Activated CD4-positive, alpha-beta T cell treated with anti-CD3 and anti-CD28 coated beads for 36 hours (primary cell): ENCODE results near the gene OR4M1. TPM values are rescaled to one million over a fixed set of nuclear protein-coding genes. Genes with fewer than 3 reads are reported as not detected.
"Not testable (repeated sequence)": the region's sequence is repeated elsewhere in the genome, so short reads cannot be mapped to it uniquely, and the experiment has no call there.

Experiments used
- ATAC-seq: fragments of 200-7000 bp; cut with Tn5 transposase; one replicate; pipeline ENCODE4 v1.10.0; 2021; ENCODE audit warnings: mild to moderate bottlenecking, moderate library complexity
- CTCF ChIA-PET: fragments of 350-600 bp; sonication (Branson Sonifier 250); formaldehyde crosslinking; loops from one replicate; lab custom pipeline; 2021; ENCODE audit warnings: antibody characterized with exemption; lab: Charles Lee
- POLR2A ChIA-PET: fragments of 350-600 bp; sonication (Branson Sonifier 250); formaldehyde crosslinking; loops from one replicate; lab custom pipeline; 2021; ENCODE audit warnings: antibody characterized with exemption, inconsistent platforms; lab: Charles Lee
- DNase-seq: peaks from one replicate; pipeline ENCODE4 v3.0.0-alpha.2; 2020
- H3K27ac Mint-ChIP-seq: one replicate; pipeline ENCODE4 v1.8.0; 2021; ENCODE audit warnings: mixed read lengths
- H3K27me3 Mint-ChIP-seq: one replicate; pipeline ENCODE4 v1.8.0; 2021; ENCODE audit warnings: mixed read lengths
- H3K36me3 Mint-ChIP-seq: one replicate; pipeline ENCODE4 v1.8.0; 2021; ENCODE audit warnings: low read depth, mixed read lengths
- H3K4me1 Mint-ChIP-seq: one replicate; pipeline ENCODE4 v1.8.0; 2021; ENCODE audit warnings: mixed read lengths
- H3K4me3 Mint-ChIP-seq: one replicate; pipeline ENCODE4 v1.8.0; 2021; ENCODE audit warnings: mild to moderate bottlenecking, moderate library complexity, mixed read lengths
- H3K9me3 Mint-ChIP-seq: one replicate; pipeline ENCODE4 v1.8.0; 2021; ENCODE audit warnings: low read depth, mixed read lengths
- intact Hi-C, 2 experiments: fragments of 100-400 bp; cut with DNase I in 1 of 2; cut with micrococcal nuclease in 1 of 2; formaldehyde crosslinking; loops; one replicate each; pipeline versions ENCODE4 v1.14.2 to v1.15.1; 2022 to 2024; cut with DNase I, micrococcal nuclease
- total RNA-seq, 2 experiments: library from RNA; stranded (reverse); gene quantifications; one replicate each; pipeline ENCODE4 v1.2.3, GENCODE V29; 2021

OR4M1 gene
- not detected for total RNA-seq

- H3K36me3 Mint-ChIP-seq, H3K27ac Mint-ChIP-seq, POLR2A ChIA-PET, intact Hi-C loops, ATAC-seq, H3K9me3 Mint-ChIP-seq, H3K4me1 Mint-ChIP-seq, DNase-seq, H3K4me3 Mint-ChIP-seq, CTCF ChIA-PET, H3K27me3 Mint-ChIP-seq: not testable (repeated sequence)
These were observed at the start of gene OR4M1 for GRCh38 chr14:19773204-19773603. TSS of gene OR4M1 (plus strand) at chr14:19773504. CDS start at chr14:19780323, 6,819 bp downstream.

GRCh38 chr14:19729359-19729758, 43.9 kb upstream of the OR4M1 start:
- ChIA-PET CTCF (interaction anchor here (0.7 kb wide), 1 partner anchor 54 kb away, joined by 3 read pairs; no protein-coding TSS in a partner anchor), POLR2A (no interaction called here)
- DNase-seq: no peak
- Mint-ChIP-seq H3K36me3 (no peaks in the 10 kb centered on the region), H3K27me3 (no peaks in the 10 kb centered on the region), H3K4me3 (no peak overlapping the region), H3K9me3 (peaks cover 11% of the 10 kb centered on the region), H3K4me1 (no peaks in the 10 kb centered on the region), H3K27ac (no peak overlapping the region)
- intact Hi-C loops: no loop called here
- ATAC-seq: no peak

GRCh38 chr14:19729763-19730162, 43.5 kb upstream of the OR4M1 start:
- POLR2A ChIA-PET: no interaction called here
- Mint-ChIP-seq H3K27ac (no peak overlapping the region), H3K4me3 (no peak overlapping the region), H3K27me3 (no peaks in the 10 kb centered on the region), H3K4me1 (no peaks in the 10 kb centered on the region), H3K9me3 (peaks cover 11% of the 10 kb centered on the region), H3K36me3 (no peaks in the 10 kb centered on the region)
- intact Hi-C loops: no loop called here
- ATAC-seq (no peak), DNase-seq (no peak)
- CTCF ChIA-PET: interaction anchor here (0.7 kb wide), 1 partner anchor 53 kb away, joined by 3 read pairs; no protein-coding TSS in a partner anchor

- H3K27ac Mint-ChIP-seq, H3K27me3 Mint-ChIP-seq, H3K9me3 Mint-ChIP-seq, CTCF ChIA-PET, H3K4me3 Mint-ChIP-seq, H3K36me3 Mint-ChIP-seq, POLR2A ChIA-PET, H3K4me1 Mint-ChIP-seq, intact Hi-C loops, DNase-seq, ATAC-seq: not testable (repeated sequence)
These were observed 39.4 kb upstream of the OR4M1 start for GRCh38 chr14:19733893-19734292.

- no peak within 1 kb of the TSS for H3K4me3 Mint-ChIP-seq
- no peaks in the 10 kb centered on the region for H3K4me1 Mint-ChIP-seq
- DNase-seq: no peak
- ChIA-PET POLR2A (no interaction called here), CTCF (no interaction called here)
- H3K36me3 Mint-ChIP-seq: no peaks in the 10 kb centered on the region
- intact Hi-C loops: no loop called here
- no peak within 1 kb of the TSS for H3K27ac Mint-ChIP-seq
- ATAC-seq: no peak
- peaks cover 4% of the 10 kb centered on the region for H3K27me3 Mint-ChIP-seq
- H3K9me3 Mint-ChIP-seq: no peaks in the 10 kb centered on the region
These were observed 30.0 kb upstream of the OR4M1 start, which contains the start of gene OR4Q3 for GRCh38 chr14:19743256-19743655. TSS of gene OR4Q3 (plus strand) at chr14:19743571.

- H3K4me3 Mint-ChIP-seq, intact Hi-C loops, H3K9me3 Mint-ChIP-seq, H3K27ac Mint-ChIP-seq, H3K4me1 Mint-ChIP-seq, DNase-seq, H3K27me3 Mint-ChIP-seq, CTCF ChIA-PET, POLR2A ChIA-PET, H3K36me3 Mint-ChIP-seq, ATAC-seq: not testable (repeated sequence)
These were observed 21.0 kb upstream of the OR4M1 start for GRCh38 chr14:19752316-19752715.

GRCh38 chr14:19754172-19754571, 19.1 kb upstream of the OR4M1 start:
- Mint-ChIP-seq H3K9me3 (no peaks in the 10 kb centered on the region), H3K27me3 (peaks cover 2% of the 10 kb centered on the region), H3K4me3 (no peak overlapping the region), H3K4me1 (no peaks in the 10 kb centered on the region), H3K36me3 (no peaks in the 10 kb centered on the region), H3K27ac (no peak overlapping the region)
- ATAC-seq (no peak), DNase-seq (no peak)
- ChIA-PET POLR2A (no interaction called here), CTCF (no interaction called here)
- intact Hi-C loops: no loop called here

- H3K9me3 Mint-ChIP-seq, intact Hi-C loops, ATAC-seq, H3K4me1 Mint-ChIP-seq, H3K27me3 Mint-ChIP-seq, H3K27ac Mint-ChIP-seq, CTCF ChIA-PET, POLR2A ChIA-PET, H3K36me3 Mint-ChIP-seq, DNase-seq, H3K4me3 Mint-ChIP-seq: not testable (repeated sequence)
These were observed 1.8 kb upstream of the OR4M1 start for GRCh38 chr14:19771491-19771890.

- H3K27ac Mint-ChIP-seq: no peak overlapping the region
- H3K9me3 Mint-ChIP-seq: peaks cover 7% of the 10 kb centered on the region
- ATAC-seq (no peak), DNase-seq (no peak)
- ChIA-PET POLR2A (no interaction called here), CTCF (no interaction called here)
- intact Hi-C loops: no loop called here
- no peak overlapping the region for H3K4me3 Mint-ChIP-seq
- H3K27me3 Mint-ChIP-seq: no peaks in the 10 kb centered on the region
- no peaks in the 10 kb centered on the region for H3K4me1 Mint-ChIP-seq
- no peaks in the 10 kb centered on the region for H3K36me3 Mint-ChIP-seq
These were observed 1.3 kb upstream of the OR4M1 start for GRCh38 chr14:19771895-19772430.

- intact Hi-C loops, H3K9me3 Mint-ChIP-seq, H3K4me3 Mint-ChIP-seq, H3K4me1 Mint-ChIP-seq, H3K27me3 Mint-ChIP-seq, DNase-seq, CTCF ChIA-PET, POLR2A ChIA-PET, H3K27ac Mint-ChIP-seq, ATAC-seq, H3K36me3 Mint-ChIP-seq: not testable (repeated sequence)
These were observed 850 bp upstream of the OR4M1 start for GRCh38 chr14:19772454-19772853.

GRCh38 chr14:19775587-19775986, 2.3 kb downstream of the OR4M1 start:
- no peak for DNase-seq
- no peak overlapping the region for H3K4me3 Mint-ChIP-seq
- intact Hi-C loops: no loop called here
- no peaks in the 10 kb centered on the region for H3K36me3 Mint-ChIP-seq
- peaks cover 2% of the 10 kb centered on the region for H3K27me3 Mint-ChIP-seq
- no peaks in the 10 kb centered on the region for H3K4me1 Mint-ChIP-seq
- no peak overlapping the region for H3K27ac Mint-ChIP-seq
- CTCF ChIA-PET: no interaction called here
- H3K9me3 Mint-ChIP-seq: peaks cover 7% of the 10 kb centered on the region
- POLR2A ChIA-PET: no interaction called here
- ATAC-seq: no peak

GRCh38 chr14:19785848-19786247, 12.5 kb downstream of the OR4M1 start:
- H3K36me3 Mint-ChIP-seq, H3K4me3 Mint-ChIP-seq, H3K4me1 Mint-ChIP-seq, POLR2A ChIA-PET, H3K9me3 Mint-ChIP-seq, H3K27me3 Mint-ChIP-seq, ATAC-seq, intact Hi-C loops, DNase-seq, H3K27ac Mint-ChIP-seq: not testable (repeated sequence)
- CTCF ChIA-PET: interaction anchor here (0.6 kb wide), 1 partner anchor 37 kb away, joined by 3 read pairs; no protein-coding TSS in a partner anchor
